Sigmoid colon (tissue), 4 donors: ENCODE measurements around the gene MACIR.

Experiments
- CTCF ChIP-seq, 4 experiments: fragments of 450-650 bp in 3 of 4; fragments of 200-600 bp in 1 of 4; IDR thresholded peaks; one replicate each; pipeline ENCODE4 v1.5.1; 2016 to 2019; ENCODE audit warnings: antibody characterized with exemption in 4 of 4, mild to moderate bottlenecking in 3 of 4, moderate library complexity in 2 of 4
- EP300 ChIP-seq, 4 donors: sonication (generic); formaldehyde crosslinking; IDR thresholded peaks; one replicate each; pipeline ENCODE4 v1.6.1; 2017; ENCODE audit warnings: antibody characterized with exemption in 4 of 4
- POLR2A ChIP-seq, 2 donors: fragments of 450-650 bp; IDR thresholded peaks; one replicate each; pipeline ENCODE4 v1.6.1; 2016; ENCODE audit warnings: antibody characterized with exemption in 2 of 2, mild to moderate bottlenecking in 2 of 2, moderate library complexity in 2 of 2
- POLR2AphosphoS5 ChIP-seq, 4 donors: sonication (generic); formaldehyde crosslinking; IDR thresholded peaks; one replicate each; pipeline ENCODE4 v1.6.1; 2017; ENCODE audit warnings: antibody characterized with exemption in 4 of 4

- TF ChIP-seq CTCF (IDR thresholded peaks at IDR 0.05), result no peak
- no peak for TF ChIP-seq POLR2A (IDR thresholded peaks at IDR 0.05)
- TF ChIP-seq POLR2AphosphoS5 (IDR thresholded peaks at IDR 0.05), result no peak
- no peak for TF ChIP-seq EP300 (IDR thresholded peaks at IDR 0.05)
These were observed 12.0 kb downstream of the MACIR start for GRCh38 chr5:103270581-103270980.
